HepG2 (cell line): ENCODE results near the gene VPS9D1. TPM values are rescaled to one million over a fixed set of nuclear protein-coding genes. Genes with fewer than 3 reads are reported as not detected.

Source experiments
- CENPT ChIP-seq: sonication (generic); formaldehyde crosslinking; IDR thresholded peaks from 2 replicates; pipeline ENCODE4 v1.8.0; 2022; ENCODE audit warnings: low read depth, mild to moderate bottlenecking, moderate library complexity, missing genetic modification reagents
- FOXP1 ChIP-seq, 2 experiments: fragments of 450-650 bp in 1 of 2; IDR thresholded peaks; 2 replicates each; pipeline ENCODE4 v1.6.1; 2017 to 2018; ENCODE audit warnings: antibody characterized with exemption in 1 of 2
- GATA4 ChIP-seq: sonication (generic); IDR thresholded peaks from 2 replicates; pipeline ENCODE4 v1.6.1; 2016; ENCODE audit warnings: antibody characterized with exemption, low read depth, borderline replicate concordance
- HOXA9 ChIP-seq: sonication (generic); formaldehyde crosslinking; IDR thresholded peaks from 2 replicates; pipeline ENCODE4 v1.8.1; 2022; ENCODE audit warnings: missing genetic modification reagents, mild to moderate bottlenecking, moderate library complexity, borderline replicate concordance
- IRF2 ChIP-seq: IDR thresholded peaks from 2 replicates; pipeline ENCODE4 v1.6.1; 2018; ENCODE audit warnings: missing genetic modification reagents, missing compliant biosample characterization
- LCORL ChIP-seq, 2 experiments: fragments of 450-650 bp in 1 of 2; sonication (generic) in 1 of 2; formaldehyde crosslinking in 1 of 2; IDR thresholded peaks; 2 replicates each; pipeline versions ENCODE4 v1.5.0 to v1.6.1; 2017 to 2020; ENCODE audit warnings: antibody characterized with exemption in 1 of 2, missing genetic modification reagents in 1 of 2
- MBNL3 ChIP-seq: fragments of 250-450 bp; sonication (Bioruptor Pico); conservative IDR thresholded peaks from 2 replicates; pipeline ENCODE4 v1.8.0; 2022; ENCODE audit warnings: mild to moderate bottlenecking, inconsistent platforms
- NR2F1 ChIP-seq, 2 experiments: fragments of 450-650 bp in 1 of 2; formaldehyde crosslinking in 1 of 2; IDR thresholded peaks; 2 replicates each; pipeline versions ENCODE4 v1.5.0 to v1.6.1; 2016 to 2020; ENCODE audit warnings: mild to moderate bottlenecking in 1 of 2, missing compliant biosample characterization in 1 of 2, missing genetic modification reagents in 1 of 2, moderate library complexity in 1 of 2
- RFXAP ChIP-seq: sonication (generic); formaldehyde crosslinking; IDR thresholded peaks from 2 replicates; pipeline ENCODE4 v1.4.0; 2020; ENCODE audit warnings: missing genetic modification reagents, borderline replicate concordance
- SRSF9 ChIP-seq: fragments of 200-400 bp; formaldehyde crosslinking; IDR thresholded peaks from 2 replicates; pipeline ENCODE4 v1.6.1; 2018; ENCODE audit warnings: borderline replicate concordance, mild to moderate bottlenecking, low read depth, low read length; ENCODE audit not compliant: insufficient read depth, poor library complexity, severe bottlenecking
- TARDBP ChIP-seq: sonication (generic); formaldehyde crosslinking; IDR thresholded peaks from 2 replicates; pipeline ENCODE4 v1.8.0; 2022; ENCODE audit warnings: mild to moderate bottlenecking, missing genetic modification reagents
- TEAD2 ChIP-seq: sonication (generic); formaldehyde crosslinking; IDR thresholded peaks from 2 replicates; pipeline ENCODE4 v1.9.0; 2021; ENCODE audit warnings: missing genetic modification reagents
- YY1 ChIP-seq: IDR thresholded peaks from 2 replicates; pipeline ENCODE4 v1.6.1; 2011; ENCODE audit warnings: low read length, low read depth, moderate library complexity, mild to moderate bottlenecking; ENCODE audit not compliant: insufficient read depth, insufficient replicate concordance
- ZFP36 ChIP-seq: fragments of 150-350 bp; IDR thresholded peaks from 2 replicates; pipeline ENCODE4 v1.6.1; 2018; ENCODE audit warnings: borderline replicate concordance, low read length, low read depth; ENCODE audit not compliant: partially characterized antibody
- ZNF12 ChIP-seq: sonication (generic); formaldehyde crosslinking; IDR thresholded peaks from 2 replicates; pipeline ENCODE4 v1.5.0; 2020; ENCODE audit warnings: missing genetic modification reagents
- ZNF33B ChIP-seq: sonication (generic); formaldehyde crosslinking; IDR thresholded peaks from 2 replicates; pipeline ENCODE4 v1.5.1; 2020; ENCODE audit warnings: mild to moderate bottlenecking, missing genetic modification reagents
- ZNF569 ChIP-seq: sonication (generic); formaldehyde crosslinking; IDR thresholded peaks from 2 replicates; pipeline ENCODE4 v1.5.0; 2020; ENCODE audit warnings: mild to moderate bottlenecking, missing genetic modification reagents, moderate library complexity, borderline replicate concordance
- ZNF652 ChIP-seq: IDR thresholded peaks from 2 replicates; pipeline ENCODE4 v1.6.1; 2016; ENCODE audit warnings: low read depth, borderline replicate concordance
- ZNF746 ChIP-seq: sonication (generic); formaldehyde crosslinking; IDR thresholded peaks from 2 replicates; pipeline ENCODE4 v1.8.0; 2022; ENCODE audit warnings: mild to moderate bottlenecking, missing genetic modification reagents
- ZNF772 ChIP-seq: sonication (generic); formaldehyde crosslinking; IDR thresholded peaks from 2 replicates; pipeline ENCODE4 v1.5.0; 2020; ENCODE audit warnings: mild to moderate bottlenecking, missing genetic modification reagents
- polyA plus RNA-seq, 8 experiments: library from polyadenylated mRNA; depleted of rRNA in 3 of 8; stranded (reverse) in 7 of 8; unstranded in 1 of 8; fragments of >200 nt; fragmentation: Illumina TruSeq in 4 of 8; extraction: Trizol in 4 of 8; gene quantifications; 2 replicates each; pipeline versions ENCODE4 v1.2.1 to v1.2.3, GENCODE V29; 2011 to 2016; ENCODE audit warnings: low read depth in 4 of 8, missing spikeins in 1 of 8, mixed read lengths in 1 of 8; ENCODE audit not compliant: insufficient read depth in 1 of 8
- total RNA-seq, 5 experiments: library from RNA; depleted of rRNA; stranded (reverse); fragments of >200 nt; fragmentation: Illumina TruSeq; extraction: Trizol; gene quantifications; 2 replicates each; pipeline ENCODE4 v1.2.3, GENCODE V29; 2016; ENCODE audit warnings: low read depth in 1 of 5
- TF ChIP-seq, protein P1 (sequence below): sonication (generic); formaldehyde crosslinking; IDR thresholded peaks from 2 replicates; pipeline ENCODE4 v1.8.0; 2022; ENCODE audit warnings: mild to moderate bottlenecking, missing genetic modification reagents; ENCODE audit not compliant: insufficient replicate concordance
- TF ChIP-seq, protein P2 (sequence below): sonication (generic); formaldehyde crosslinking; IDR thresholded peaks from 2 replicates; pipeline ENCODE4 v1.5.1; 2020; ENCODE audit warnings: missing genetic modification reagents, mild to moderate bottlenecking, borderline replicate concordance
- TF ChIP-seq, protein P3 (sequence below): sonication (generic); formaldehyde crosslinking; IDR thresholded peaks from 2 replicates; pipeline ENCODE4 v1.8.0; 2022; ENCODE audit warnings: missing genetic modification reagents, mild to moderate bottlenecking, borderline replicate concordance

The VPS9D1 gene
- total and polyA plus RNA-seq, 2 of the 13 experiments (the other 11 are each of a cell fraction or from before 2014, with no cell fraction given), result 10.1 to 13.2 TPM

DNA sequence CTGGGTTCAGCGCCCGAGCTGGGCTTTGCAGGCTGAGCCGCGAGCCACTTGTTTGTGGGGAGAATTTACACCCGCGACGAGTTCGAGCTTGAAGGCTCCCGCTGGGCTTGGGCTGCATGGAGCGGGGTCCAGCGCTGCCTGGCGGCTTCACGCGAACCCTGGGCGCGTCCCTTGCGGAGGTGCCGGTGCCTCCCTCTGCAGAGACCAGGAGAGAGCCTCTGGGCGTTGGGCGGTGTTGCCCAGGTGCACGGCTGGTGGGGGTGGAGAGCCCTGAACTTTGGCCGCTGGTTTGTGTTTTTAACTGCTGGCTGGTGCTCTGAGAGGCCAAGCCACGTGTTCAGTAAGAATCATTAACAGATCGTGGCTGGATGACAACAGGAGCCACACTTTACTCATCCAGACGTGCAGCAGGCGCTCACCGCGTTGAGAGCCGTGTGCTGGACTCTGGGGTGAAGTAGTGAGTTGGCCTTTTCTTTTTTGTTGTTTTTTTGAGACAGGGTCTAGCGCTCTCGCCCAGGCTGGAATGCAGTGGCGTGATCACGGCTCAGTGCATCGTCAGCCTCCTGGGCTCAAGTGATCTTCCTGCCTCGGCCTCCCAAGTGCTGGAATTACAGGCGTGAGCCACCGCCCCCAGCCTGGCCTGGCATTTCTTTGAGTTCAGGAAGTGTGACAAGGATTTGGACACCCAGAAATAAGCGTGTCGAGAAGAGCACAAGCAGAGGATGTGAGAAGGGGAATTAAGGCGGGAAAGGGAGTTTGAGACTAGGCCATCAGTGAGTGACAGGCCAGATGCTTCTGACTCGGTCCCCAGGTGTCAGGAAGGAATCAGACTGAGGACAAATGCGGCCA is 33.4 kb downstream of the VPS9D1 start (continued):
- TF ChIP-seq, protein P1, sequence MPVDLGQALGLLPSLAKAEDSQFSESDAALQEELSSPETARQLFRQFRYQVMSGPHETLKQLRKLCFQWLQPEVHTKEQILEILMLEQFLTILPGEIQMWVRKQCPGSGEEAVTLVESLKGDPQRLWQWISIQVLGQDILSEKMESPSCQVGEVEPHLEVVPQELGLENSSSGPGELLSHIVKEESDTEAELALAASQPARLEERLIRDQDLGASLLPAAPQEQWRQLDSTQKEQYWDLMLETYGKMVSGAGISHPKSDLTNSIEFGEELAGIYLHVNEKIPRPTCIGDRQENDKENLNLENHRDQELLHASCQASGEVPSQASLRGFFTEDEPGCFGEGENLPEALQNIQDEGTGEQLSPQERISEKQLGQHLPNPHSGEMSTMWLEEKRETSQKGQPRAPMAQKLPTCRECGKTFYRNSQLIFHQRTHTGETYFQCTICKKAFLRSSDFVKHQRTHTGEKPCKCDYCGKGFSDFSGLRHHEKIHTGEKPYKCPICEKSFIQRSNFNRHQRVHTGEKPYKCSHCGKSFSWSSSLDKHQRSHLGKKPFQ (CRISPR knock-in tag), result peak; percentile 97
- TF ChIP-seq ZNF569 (CRISPR knock-in tag) (peak; percentile 96; the same call in 1 of the 2 replicates), TEAD2 (CRISPR knock-in tag) (peak; percentile 97), NR2F1 (CRISPR knock-in tag; IDR thresholded peaks at IDR 0.05) (peak; percentile 20 to 50; a peak in 1 of 4 replicates), ZNF652 (peak; percentile 55; the same call in 1 of the 2 replicates), ZFP36 (no peak), SRSF9 (no peak), RFXAP (peak; percentile 97), GATA4 (peak; percentile 76; the same call in 1 of the 2 replicates), CENPT (CRISPR knock-in tag) (peak; percentile 11; the same call in 1 of the 2 replicates), ZNF33B (CRISPR knock-in tag) (peak; percentile 97), ZNF746 (peak; percentile 95), TARDBP (peak; percentile 99), MBNL3 (no peak), YY1 (peak; percentile 66), HOXA9 (no peak), FOXP1 (IDR thresholded peaks at IDR 0.05) (peak; percentile 55; the same call in 1 of the 2 replicates), FOXP1 (CRISPR knock-in tag; IDR thresholded peaks at IDR 0.05) (peak; percentile 81), LCORL (IDR thresholded peaks at IDR 0.05) (no peak), LCORL (CRISPR knock-in tag; IDR thresholded peaks at IDR 0.05) (peak; percentile 98), ZNF12 (peak; percentile 94), ZNF772 (CRISPR knock-in tag) (peak; percentile 99), IRF2 (peak; percentile 95; the same call in 1 of the 2 replicates)
- TF ChIP-seq, protein P2, sequence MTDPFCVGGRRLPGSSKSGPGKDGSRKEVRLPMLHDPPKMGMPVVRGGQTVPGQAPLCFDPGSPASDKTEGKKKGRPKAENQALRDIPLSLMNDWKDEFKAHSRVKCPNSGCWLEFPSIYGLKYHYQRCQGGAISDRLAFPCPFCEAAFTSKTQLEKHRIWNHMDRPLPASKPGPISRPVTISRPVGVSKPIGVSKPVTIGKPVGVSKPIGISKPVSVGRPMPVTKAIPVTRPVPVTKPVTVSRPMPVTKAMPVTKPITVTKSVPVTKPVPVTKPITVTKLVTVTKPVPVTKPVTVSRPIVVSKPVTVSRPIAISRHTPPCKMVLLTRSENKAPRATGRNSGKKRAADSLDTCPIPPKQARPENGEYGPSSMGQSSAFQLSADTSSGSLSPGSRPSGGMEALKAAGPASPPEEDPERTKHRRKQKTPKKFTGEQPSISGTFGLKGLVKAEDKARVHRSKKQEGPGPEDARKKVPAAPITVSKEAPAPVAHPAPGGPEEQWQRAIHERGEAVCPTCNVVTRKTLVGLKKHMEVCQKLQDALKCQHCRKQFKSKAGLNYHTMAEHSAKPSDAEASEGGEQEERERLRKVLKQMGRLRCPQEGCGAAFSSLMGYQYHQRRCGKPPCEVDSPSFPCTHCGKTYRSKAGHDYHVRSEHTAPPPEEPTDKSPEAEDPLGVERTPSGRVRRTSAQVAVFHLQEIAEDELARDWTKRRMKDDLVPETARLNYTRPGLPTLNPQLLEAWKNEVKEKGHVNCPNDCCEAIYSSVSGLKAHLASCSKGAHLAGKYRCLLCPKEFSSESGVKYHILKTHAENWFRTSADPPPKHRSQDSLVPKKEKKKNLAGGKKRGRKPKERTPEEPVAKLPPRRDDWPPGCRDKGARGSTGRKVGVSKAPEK (CRISPR knock-in tag), result peak; percentile 90; the same call in 1 of the 2 replicates
- TF ChIP-seq, protein P3, sequence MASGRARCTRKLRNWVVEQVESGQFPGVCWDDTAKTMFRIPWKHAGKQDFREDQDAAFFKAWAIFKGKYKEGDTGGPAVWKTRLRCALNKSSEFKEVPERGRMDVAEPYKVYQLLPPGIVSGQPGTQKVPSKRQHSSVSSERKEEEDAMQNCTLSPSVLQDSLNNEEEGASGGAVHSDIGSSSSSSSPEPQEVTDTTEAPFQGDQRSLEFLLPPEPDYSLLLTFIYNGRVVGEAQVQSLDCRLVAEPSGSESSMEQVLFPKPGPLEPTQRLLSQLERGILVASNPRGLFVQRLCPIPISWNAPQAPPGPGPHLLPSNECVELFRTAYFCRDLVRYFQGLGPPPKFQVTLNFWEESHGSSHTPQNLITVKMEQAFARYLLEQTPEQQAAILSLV (CRISPR knock-in tag), result peak; percentile 94
